GM18858 (cell line): ENCODE measurements around the gene BRAT1.

ENCODE experiments used
- ATAC-seq: cut with Tn5 transposase; IDR thresholded peaks from one replicate; pipeline ENCODE4 v1.9.1; 2021; ENCODE audit not compliant: unreplicated experiment

BRAT1 gene

GRCh38 chr7:2500701-2501100, 54.6 kb downstream of the BRAT1 start:
- ATAC-seq = no peak

- no peak for ATAC-seq
Measured at GRCh38 chr7:2499719-2500430, 55.4 kb downstream of the BRAT1 start.

GRCh38 chr7:2499181-2499580, 56.1 kb downstream of the BRAT1 start:
- ATAC-seq = no peak

- no peak for ATAC-seq
Measured at GRCh38 chr7:2498708-2499107, 56.6 kb downstream of the BRAT1 start.

GRCh38 chr7:2497500-2498336, 57.6 kb downstream of the BRAT1 start:
- ATAC-seq = no peak

DNA sequence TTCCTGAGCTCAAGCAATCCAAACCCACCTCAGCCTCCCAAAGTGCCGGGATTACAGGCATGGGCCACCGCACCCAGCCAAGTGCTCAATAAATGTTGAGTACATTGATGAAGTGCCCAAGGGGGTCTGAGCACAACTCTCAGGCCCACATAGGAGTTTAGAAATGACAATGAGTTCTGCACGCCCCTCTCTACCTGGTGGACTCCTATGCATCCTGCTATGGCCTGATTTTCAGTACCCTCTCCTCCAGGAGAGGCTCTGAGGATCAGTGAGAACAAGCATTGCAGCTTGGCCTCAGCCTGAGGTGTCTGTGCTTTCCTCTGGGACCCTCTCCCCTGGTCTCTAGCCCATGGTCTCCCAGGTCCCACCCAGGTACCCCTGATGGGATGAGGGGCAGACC, 58.3 kb downstream of the BRAT1 start:
- no peak for ATAC-seq

DNA sequence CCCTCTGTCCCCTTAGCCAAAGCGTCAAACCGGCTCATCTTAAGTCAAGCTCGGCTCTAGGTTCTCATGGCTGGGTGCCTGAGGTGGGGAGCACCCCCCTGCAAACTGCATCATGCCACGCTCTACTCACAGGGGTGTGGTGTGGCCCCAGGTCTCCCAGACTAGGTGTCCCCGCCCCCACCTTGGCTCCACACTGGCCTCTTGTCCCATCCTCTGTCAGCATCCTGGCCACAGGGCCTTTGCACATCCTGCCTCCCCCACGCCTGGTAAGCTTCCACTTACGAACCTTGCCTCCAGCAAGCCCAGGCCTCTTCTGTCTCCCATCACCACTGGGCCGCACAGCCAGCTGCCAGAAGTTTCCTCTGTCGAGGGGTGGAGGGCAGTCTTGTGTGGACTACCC, 58.9 kb downstream of the BRAT1 start:
- no peak for ATAC-seq

DNA sequence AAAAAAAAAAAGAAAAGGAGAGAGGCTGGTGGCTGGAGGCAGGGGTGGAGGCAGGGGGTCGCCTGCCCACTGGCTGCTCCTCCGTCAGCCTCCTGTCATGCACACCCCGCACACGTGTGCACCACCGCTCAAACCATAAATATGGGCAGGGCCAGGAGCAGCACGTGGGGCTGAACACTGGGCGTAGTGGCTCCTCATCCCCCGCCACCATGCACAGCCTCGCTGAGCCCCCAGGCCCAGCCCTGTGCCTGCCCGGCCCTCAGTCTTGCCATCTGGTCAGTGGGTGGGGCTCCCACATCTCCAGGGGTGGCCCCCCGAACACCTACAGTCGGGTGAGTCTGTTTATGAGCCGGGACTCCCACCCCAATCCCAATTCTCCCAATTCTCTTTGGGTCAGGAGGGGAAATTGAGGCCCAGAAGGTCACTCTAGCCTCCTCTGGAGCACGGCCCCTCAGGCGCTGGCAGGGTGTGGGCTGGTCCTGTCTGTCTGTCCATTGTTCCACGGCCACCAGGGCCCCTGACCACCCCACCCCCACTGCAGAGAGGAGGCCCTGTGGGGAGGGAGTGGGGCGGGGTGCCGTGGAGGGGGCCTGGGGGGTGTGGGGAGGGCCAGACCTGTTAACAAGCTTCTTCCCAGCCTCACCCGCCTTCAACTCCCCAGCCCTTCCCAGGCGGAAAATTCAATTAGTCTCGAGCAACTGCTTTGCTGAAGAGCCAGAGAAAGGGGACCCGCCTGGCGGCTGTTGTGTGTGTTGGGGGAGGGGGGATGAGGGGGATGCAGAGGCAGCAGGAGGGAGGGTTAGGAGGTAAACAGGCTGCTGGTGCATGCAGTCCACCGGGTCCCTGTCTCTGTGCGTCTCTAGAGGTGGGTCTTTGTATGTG, 59.7 kb downstream of the BRAT1 start:
- ATAC-seq = no peak

DNA sequence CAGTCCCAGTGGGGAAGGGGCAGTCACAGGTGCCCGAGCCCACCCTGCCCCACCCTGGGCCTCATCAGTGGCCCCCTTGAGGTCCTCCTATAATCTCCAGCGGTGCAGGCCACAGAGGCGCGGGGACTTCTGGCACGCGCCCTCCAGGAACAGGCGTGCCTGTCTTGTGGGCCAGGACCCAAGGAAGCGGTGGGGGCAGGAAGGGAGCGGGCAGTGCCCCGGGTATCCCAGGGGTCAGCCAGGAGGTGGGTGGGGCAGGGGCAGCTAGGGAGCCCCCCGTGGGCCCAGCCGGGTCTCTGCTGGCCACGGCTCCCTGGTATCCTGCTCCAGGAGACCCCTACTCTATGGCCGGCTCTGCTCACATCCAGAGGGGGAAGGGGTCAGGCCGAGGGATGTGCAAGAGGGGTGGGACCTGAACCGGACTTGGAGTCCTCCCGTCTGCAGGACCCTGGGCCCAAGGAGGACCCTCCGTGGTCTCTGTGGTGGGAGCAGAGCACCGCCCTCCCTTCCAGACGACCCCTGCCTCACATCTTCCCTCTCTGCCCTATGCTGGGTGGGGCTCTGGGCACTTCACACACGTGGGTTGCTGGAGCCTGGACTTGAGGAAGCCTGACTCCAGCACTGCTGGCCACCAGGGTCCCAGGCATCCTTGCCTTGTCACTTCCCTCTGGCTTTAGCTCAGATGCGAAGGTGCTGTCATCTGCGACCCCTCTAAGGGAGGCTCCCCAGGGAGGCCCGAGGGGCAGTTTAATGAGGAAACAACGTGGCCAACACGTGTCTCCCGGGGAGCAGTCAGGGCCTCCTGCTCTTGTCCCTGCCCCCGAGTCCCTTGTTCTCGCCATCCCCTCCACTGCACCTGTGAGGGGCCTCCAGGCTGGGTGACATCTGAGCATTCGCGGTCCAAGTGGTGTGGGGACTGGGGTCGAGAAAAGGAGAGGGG, 60.9 kb downstream of the BRAT1 start:
- no peak for ATAC-seq

- no peak for ATAC-seq
Measured at GRCh38 chr7:2493205-2494164, 61.8 kb downstream of the BRAT1 start.

DNA sequence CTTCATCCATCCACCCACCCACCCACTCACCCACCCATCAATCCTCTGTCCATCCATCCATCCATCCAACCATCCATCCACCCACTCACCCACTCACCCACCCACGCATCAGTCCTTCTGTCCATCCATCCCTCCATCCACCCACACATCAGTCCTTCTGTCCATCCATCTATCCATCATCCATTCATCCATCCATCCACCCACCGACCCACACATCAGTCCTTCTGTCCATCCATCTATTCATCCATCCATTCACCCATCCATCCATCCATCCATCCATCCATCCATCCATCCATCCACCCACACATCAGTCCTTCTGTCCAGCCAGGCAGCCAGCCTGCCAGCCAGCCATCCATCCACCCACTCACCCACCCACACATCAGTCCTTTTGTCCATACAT, 63.3 kb downstream of the BRAT1 start:
- no peak for ATAC-seq

DNA sequence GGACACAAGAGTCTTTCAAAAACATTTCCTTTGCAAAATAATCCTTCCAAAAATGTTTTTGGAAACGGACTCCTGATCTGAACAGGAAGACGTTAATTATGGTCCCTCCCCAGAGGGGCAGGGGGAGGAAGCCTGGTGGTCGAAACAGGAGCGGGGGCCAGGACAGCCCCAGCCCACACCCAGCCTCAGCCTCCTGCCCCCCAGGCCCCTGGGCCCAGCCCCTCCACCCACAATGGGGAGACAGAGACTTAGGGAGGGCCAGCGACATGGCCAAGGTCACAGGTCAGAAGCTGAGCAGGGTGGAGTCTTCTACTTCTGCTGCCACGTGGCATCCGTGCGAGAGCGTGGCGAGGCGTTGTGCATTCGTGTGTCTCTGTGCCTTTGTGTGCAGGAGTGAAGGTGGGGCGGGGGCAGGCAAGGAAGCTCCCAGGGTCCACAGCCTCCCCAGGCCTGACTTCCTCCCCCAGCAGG, 65.1 kb downstream of the BRAT1 start:
- ATAC-seq = no peak

- no peak for ATAC-seq
Measured at GRCh38 chr7:2488681-2489080, 66.6 kb downstream of the BRAT1 start.

GRCh38 chr7:2488272-2488645, 67.1 kb downstream of the BRAT1 start:
- ATAC-seq = no peak
